GM23338 (cell line): ENCODE results near the gene GLI1. TPM values are rescaled to one million over a fixed set of nuclear protein-coding genes. Genes with fewer than 3 reads are reported as not detected.

Experiments used
- ATAC-seq: fragments of 200-7000 bp; cut with Tn5 transposase; 3 replicates; pipeline ENCODE4 v1.9.1; 2020
- DNase-seq: peaks from one replicate; pipeline ENCODE4 v3.0.0-alpha.2; 2015; ENCODE audit warnings: low spot score
- H2AFZ ChIP-seq: fragments of 200-600 bp; sonication (generic); 2 replicates; pipeline ENCODE4 v1.8.0; 2016; ENCODE audit warnings: antibody characterized with exemption, mild to moderate bottlenecking, moderate library complexity
- H3F3A ChIP-seq: fragments of 200-600 bp; sonication (generic); replicated peaks from 2 replicates; pipeline ENCODE4 v1.8.0; 2017; ENCODE audit warnings: antibody characterized with exemption, mixed run types, low read depth
- H3K27ac ChIP-seq: fragments of 200-600 bp; sonication (generic); 2 replicates; pipeline ENCODE4 v1.6.1; 2016; ENCODE audit warnings: low read depth
- H3K27me3 ChIP-seq: fragments of 200-600 bp; sonication (generic); 2 replicates; pipeline ENCODE4 v1.8.0; 2016; ENCODE audit warnings: mild to moderate bottlenecking, mixed run types, moderate library complexity; ENCODE audit not compliant: insufficient read depth
- H3K36me3 ChIP-seq: fragments of 200-600 bp; sonication (generic); 2 replicates; pipeline ENCODE4 v1.8.0; 2016; ENCODE audit warnings: mild to moderate bottlenecking; ENCODE audit not compliant: insufficient read depth
- H3K4me1 ChIP-seq: fragments of 200-600 bp; sonication (generic); 2 replicates; pipeline ENCODE4 v1.8.0; 2016; ENCODE audit warnings: mild to moderate bottlenecking, moderate library complexity; ENCODE audit not compliant: insufficient read depth
- H3K4me2 ChIP-seq: fragments of 200-600 bp; sonication (generic); 2 replicates; pipeline ENCODE4 v1.7.1; 2017; ENCODE audit warnings: mixed run types
- H3K4me3 ChIP-seq: fragments of 200-600 bp; sonication (generic); 2 replicates; pipeline ENCODE4 v1.6.1; 2016; ENCODE audit warnings: mixed run types
- H3K79me2 ChIP-seq: fragments of 200-600 bp; sonication (generic); replicated peaks from 2 replicates; pipeline ENCODE4 v1.8.0; 2017; ENCODE audit warnings: mild to moderate bottlenecking; ENCODE audit not compliant: insufficient read depth
- H3K9me2 ChIP-seq: fragments of 200-600 bp; sonication (generic); 2 replicates; pipeline ENCODE4 v1.8.0; 2017; ENCODE audit not compliant: insufficient read depth
- H4K20me1 ChIP-seq: fragments of 200-600 bp; sonication (generic); replicated peaks from 2 replicates; pipeline ENCODE4 v1.8.0; 2017; ENCODE audit warnings: mild to moderate bottlenecking; ENCODE audit not compliant: insufficient read depth
- H3K27ac Mint-ChIP-seq: 2 replicates; pipeline ENCODE4 v1.8.0; 2020; ENCODE audit warnings: inconsistent platforms, mild to moderate bottlenecking, moderate library complexity, mixed read lengths
- H3K27me3 Mint-ChIP-seq: 3 replicates; pipeline ENCODE4 v1.8.0; 2022; ENCODE audit warnings: low read depth, mild to moderate bottlenecking, moderate library complexity, mixed read lengths, inconsistent platforms; ENCODE audit not compliant: insufficient read depth, poor library complexity
- H3K36me3 Mint-ChIP-seq: 3 replicates; pipeline ENCODE4 v1.8.0; 2021; ENCODE audit warnings: low read depth, mild to moderate bottlenecking, inconsistent platforms, moderate library complexity, mixed read lengths
- H3K4me1 Mint-ChIP-seq: 3 replicates; pipeline ENCODE4 v1.8.0; 2020; ENCODE audit warnings: mild to moderate bottlenecking, inconsistent platforms, mixed read lengths
- H3K4me3 Mint-ChIP-seq: 3 replicates; pipeline ENCODE4 v1.8.0; 2021; ENCODE audit warnings: moderate library complexity, mild to moderate bottlenecking, inconsistent platforms, mixed read lengths
- H3K9me3 Mint-ChIP-seq: 3 replicates; pipeline ENCODE4 v1.8.0; 2020; ENCODE audit warnings: moderate library complexity, mild to moderate bottlenecking, inconsistent platforms, mixed read lengths
- EZH2 ChIP-seq: fragments of 200-600 bp; sonication (generic); IDR thresholded peaks from one replicate; pipeline ENCODE4 v1.8.0; 2017; ENCODE audit warnings: antibody characterized with exemption, mild to moderate bottlenecking, low read depth; ENCODE audit not compliant: unreplicated experiment
- JUNB ChIP-seq: IDR thresholded peaks from one replicate; pipeline ENCODE4 v1.6.1; 2016; ENCODE audit warnings: antibody characterized with exemption; ENCODE audit not compliant: unreplicated experiment
- POLR2AphosphoS5 ChIP-seq: IDR thresholded peaks from 2 replicates; pipeline ENCODE4 v1.6.1; 2016; ENCODE audit warnings: antibody characterized with exemption, low read depth
- ZNF114 ChIP-seq: fragments of 250-450 bp; sonication (Bioruptor Pico); IDR thresholded peaks from 2 replicates; pipeline ENCODE4 v1.5.0; 2020; ENCODE audit warnings: mild to moderate bottlenecking, moderate library complexity
- polyA plus RNA-seq: library from polyadenylated mRNA; unstranded; fragments of >200 nt; fragmentation: Nextera tagmentation; extraction: Ambion mirVana; gene quantifications from 2 replicates; pipeline ENCODE4 v1.2.1, GENCODE V29; 2016
- total RNA-seq: library from RNA; depleted of rRNA; stranded (reverse); fragments of >200 nt; shearing (Covaris generic); gene quantifications from 2 replicates; pipeline ENCODE4 v1.2.3, GENCODE V29; 2014
- TF ChIP-seq, protein P1 (sequence below), 2 experiments: fragments of 200-600 bp in 1 of 2; sonication (generic) in 1 of 2; conservative IDR thresholded peaks; 2 replicates each; pipeline versions ENCODE4 v1.5.1 to v1.6.1; 2016 to 2017; ENCODE audit warnings: antibody characterized with exemption in 2 of 2, low read depth in 2 of 2, mild to moderate bottlenecking in 2 of 2, moderate library complexity in 1 of 2
- TF ChIP-seq, protein P2 (sequence below): IDR thresholded peaks from 2 replicates; pipeline ENCODE4 v1.6.1; 2016; ENCODE audit warnings: antibody characterized with exemption
- TF ChIP-seq, protein P3 (sequence below): IDR thresholded peaks from one replicate; pipeline ENCODE4 v1.6.1; 2018; ENCODE audit warnings: antibody characterized with exemption; ENCODE audit not compliant: unreplicated experiment

The GLI1 gene
- total and polyA plus RNA-seq, 2 experiments from 2014 or later: 5.6 to 18.1 TPM

DNA sequence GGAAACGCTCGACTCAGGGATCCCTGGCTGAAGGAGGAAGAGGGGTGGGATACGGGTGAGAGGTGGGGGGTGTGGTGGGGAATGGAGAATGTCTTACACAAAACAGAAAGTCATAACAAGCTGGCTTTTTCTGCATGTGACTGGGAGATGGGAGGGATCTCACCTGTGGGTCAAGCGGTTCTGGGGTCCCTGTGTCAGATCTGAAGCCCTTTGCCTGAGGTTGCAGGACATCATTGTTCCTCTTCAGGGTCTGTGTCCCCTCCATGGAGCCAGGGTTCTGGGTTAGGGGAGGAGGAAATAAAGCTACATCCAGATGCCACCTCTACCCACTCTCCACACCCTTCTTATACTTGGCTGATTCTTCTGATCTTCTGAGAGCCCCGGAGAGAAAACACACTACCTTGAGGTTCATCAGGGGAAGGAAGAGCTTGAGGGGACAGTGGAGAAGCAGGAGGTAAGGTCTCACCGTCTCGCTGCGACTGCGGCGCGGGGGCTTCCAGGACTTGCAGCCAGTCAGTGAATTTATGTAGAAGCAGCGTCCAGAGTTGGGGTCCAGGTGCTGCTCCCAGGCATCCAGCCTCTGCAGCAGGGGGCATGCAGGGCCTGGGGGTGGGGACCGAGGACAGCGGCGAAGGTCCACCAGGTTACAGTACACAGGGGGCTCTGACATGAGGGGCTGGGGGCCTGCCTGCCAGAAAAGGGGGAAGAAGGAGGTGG lies 17.6 kb downstream of the GLI1 start (continued):
- TF ChIP-seq, protein P1, sequence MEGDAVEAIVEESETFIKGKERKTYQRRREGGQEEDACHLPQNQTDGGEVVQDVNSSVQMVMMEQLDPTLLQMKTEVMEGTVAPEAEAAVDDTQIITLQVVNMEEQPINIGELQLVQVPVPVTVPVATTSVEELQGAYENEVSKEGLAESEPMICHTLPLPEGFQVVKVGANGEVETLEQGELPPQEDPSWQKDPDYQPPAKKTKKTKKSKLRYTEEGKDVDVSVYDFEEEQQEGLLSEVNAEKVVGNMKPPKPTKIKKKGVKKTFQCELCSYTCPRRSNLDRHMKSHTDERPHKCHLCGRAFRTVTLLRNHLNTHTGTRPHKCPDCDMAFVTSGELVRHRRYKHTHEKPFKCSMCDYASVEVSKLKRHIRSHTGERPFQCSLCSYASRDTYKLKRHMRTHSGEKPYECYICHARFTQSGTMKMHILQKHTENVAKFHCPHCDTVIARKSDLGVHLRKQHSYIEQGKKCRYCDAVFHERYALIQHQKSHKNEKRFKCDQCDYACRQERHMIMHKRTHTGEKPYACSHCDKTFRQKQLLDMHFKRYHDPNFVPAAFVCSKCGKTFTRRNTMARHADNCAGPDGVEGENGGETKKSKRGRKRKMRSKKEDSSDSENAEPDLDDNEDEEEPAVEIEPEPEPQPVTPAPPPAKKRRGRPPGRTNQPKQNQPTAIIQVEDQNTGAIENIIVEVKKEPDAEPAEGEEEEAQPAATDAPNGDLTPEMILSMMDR (conservative IDR thresholded peaks at IDR 0.05; ENCODE audit: low read depth in 2 of 2): no peak
- no peak for TF ChIP-seq EZH2
- TF ChIP-seq, protein P2, sequence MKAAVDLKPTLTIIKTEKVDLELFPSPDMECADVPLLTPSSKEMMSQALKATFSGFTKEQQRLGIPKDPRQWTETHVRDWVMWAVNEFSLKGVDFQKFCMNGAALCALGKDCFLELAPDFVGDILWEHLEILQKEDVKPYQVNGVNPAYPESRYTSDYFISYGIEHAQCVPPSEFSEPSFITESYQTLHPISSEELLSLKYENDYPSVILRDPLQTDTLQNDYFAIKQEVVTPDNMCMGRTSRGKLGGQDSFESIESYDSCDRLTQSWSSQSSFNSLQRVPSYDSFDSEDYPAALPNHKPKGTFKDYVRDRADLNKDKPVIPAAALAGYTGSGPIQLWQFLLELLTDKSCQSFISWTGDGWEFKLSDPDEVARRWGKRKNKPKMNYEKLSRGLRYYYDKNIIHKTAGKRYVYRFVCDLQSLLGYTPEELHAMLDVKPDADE: no peak

DNA sequence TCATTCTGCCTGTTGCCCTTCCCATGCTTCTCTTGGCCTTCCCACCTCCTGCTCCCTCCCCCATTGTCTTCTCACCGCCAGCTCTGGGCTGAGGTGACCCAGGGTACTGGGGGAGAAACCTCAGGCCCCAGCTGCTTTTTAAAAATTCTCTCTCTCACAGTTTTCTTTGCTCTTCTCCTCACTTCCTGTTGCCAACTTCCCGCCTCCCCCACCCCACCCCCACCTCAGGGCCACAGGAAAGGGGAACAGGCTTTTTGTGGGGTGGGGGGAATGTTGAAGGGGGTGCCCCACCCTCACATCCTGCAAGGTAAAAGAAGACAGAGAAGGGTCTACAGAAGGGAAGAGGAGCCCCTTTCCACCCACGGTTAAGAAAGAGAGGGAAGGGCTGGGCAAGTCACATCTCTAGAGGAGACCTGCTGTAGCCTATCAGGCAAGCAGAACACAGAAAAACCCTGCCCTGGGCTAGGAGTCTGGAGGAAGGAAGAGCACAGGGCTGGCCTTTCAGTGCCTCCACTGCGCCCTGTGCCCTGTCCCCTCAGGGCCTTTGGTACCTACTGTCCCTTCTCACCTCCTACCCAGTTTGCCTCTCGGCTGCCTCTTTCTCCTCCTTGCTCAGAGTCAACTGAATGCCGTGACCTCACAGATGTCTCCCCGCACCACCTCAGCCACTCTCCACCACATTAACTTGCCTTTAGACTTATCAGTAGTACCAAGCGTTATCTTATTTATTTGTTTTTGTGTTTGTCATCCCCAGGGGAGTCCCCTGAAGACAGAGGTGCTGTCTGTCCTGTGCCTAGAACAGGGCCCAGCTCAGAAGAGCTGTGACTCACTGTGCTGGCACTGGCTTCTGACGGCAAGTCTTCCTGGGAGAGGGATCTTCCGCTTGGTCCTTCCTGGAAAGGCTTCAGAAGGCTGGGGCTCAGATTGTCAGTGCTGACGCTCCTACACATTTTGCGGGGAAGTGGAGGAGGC lies 18.4 kb downstream of the GLI1 start:
- peak overlapping the region; percentile 52 for H2AFZ ChIP-seq
- peak overlapping the region; percentile 98 for H3K4me2 ChIP-seq
- Mint-ChIP-seq H3K4me3 (no peak overlapping the region; the same call in 2 of the 3 replicates), H3K27me3 (peaks cover 54% of the 10 kb centered on the region), H3K4me1 (peaks cover 51% of the 10 kb centered on the region), H3K36me3 (peaks cover 8% of the 10 kb centered on the region; the same call in 1 of the 3 replicates), H3K9me3 (no peaks in the 10 kb centered on the region; the same call in 2 of the 3 replicates), H3K27ac (no peak overlapping the region)
- H3K27ac ChIP-seq: no peak overlapping the region
- peaks cover 9% of the 10 kb centered on the region for H3F3A ChIP-seq
- H3K4me3 ChIP-seq: no peak overlapping the region
- H4K20me1 ChIP-seq: no peaks in the 10 kb centered on the region
- no peaks in the 10 kb centered on the region for H3K79me2 ChIP-seq
- peaks cover 44% of the 10 kb centered on the region for H3K4me1 ChIP-seq
- ATAC-seq: no peak
- H3K9me2 ChIP-seq: no peaks in the 10 kb centered on the region
- H3K36me3 ChIP-seq: no peaks in the 10 kb centered on the region
- no peak for DNase-seq
- peaks cover 45% of the 10 kb centered on the region for H3K27me3 ChIP-seq
- TF ChIP-seq, protein P2: no peak
- TF ChIP-seq EZH2: no peak
- no peak for TF ChIP-seq JUNB
- no peak for TF ChIP-seq POLR2AphosphoS5
- TF ChIP-seq, protein P3, sequence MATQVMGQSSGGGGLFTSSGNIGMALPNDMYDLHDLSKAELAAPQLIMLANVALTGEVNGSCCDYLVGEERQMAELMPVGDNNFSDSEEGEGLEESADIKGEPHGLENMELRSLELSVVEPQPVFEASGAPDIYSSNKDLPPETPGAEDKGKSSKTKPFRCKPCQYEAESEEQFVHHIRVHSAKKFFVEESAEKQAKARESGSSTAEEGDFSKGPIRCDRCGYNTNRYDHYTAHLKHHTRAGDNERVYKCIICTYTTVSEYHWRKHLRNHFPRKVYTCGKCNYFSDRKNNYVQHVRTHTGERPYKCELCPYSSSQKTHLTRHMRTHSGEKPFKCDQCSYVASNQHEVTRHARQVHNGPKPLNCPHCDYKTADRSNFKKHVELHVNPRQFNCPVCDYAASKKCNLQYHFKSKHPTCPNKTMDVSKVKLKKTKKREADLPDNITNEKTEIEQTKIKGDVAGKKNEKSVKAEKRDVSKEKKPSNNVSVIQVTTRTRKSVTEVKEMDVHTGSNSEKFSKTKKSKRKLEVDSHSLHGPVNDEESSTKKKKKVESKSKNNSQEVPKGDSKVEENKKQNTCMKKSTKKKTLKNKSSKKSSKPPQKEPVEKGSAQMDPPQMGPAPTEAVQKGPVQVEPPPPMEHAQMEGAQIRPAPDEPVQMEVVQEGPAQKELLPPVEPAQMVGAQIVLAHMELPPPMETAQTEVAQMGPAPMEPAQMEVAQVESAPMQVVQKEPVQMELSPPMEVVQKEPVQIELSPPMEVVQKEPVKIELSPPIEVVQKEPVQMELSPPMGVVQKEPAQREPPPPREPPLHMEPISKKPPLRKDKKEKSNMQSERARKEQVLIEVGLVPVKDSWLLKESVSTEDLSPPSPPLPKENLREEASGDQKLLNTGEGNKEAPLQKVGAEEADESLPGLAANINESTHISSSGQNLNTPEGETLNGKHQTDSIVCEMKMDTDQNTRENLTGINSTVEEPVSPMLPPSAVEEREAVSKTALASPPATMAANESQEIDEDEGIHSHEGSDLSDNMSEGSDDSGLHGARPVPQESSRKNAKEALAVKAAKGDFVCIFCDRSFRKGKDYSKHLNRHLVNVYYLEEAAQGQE: no peak
- no peak for TF ChIP-seq ZNF114
